LNCaP clone FGC (cell line): ENCODE measurements around the gene PDX1.

ENCODE experiments used
- DNase-seq: peaks from one replicate; pipeline ENCODE4 v3.0.0-alpha.2; 2011; ENCODE audit warnings: low read depth
- H3K4me3 ChIP-seq: 2 replicates; pipeline ENCODE4 v1.5.1; 2011; ENCODE audit warnings: mild to moderate bottlenecking, low read depth, low read length, control low read depth
- TF ChIP-seq, protein P1 (sequence below): IDR thresholded peaks from 2 replicates; pipeline ENCODE4 v1.5.1; 2012; ENCODE audit warnings: mild to moderate bottlenecking; ENCODE audit not compliant: control insufficient read depth, insufficient read depth; ENCODE audit errors: extremely low read depth

The PDX1 gene

DNA sequence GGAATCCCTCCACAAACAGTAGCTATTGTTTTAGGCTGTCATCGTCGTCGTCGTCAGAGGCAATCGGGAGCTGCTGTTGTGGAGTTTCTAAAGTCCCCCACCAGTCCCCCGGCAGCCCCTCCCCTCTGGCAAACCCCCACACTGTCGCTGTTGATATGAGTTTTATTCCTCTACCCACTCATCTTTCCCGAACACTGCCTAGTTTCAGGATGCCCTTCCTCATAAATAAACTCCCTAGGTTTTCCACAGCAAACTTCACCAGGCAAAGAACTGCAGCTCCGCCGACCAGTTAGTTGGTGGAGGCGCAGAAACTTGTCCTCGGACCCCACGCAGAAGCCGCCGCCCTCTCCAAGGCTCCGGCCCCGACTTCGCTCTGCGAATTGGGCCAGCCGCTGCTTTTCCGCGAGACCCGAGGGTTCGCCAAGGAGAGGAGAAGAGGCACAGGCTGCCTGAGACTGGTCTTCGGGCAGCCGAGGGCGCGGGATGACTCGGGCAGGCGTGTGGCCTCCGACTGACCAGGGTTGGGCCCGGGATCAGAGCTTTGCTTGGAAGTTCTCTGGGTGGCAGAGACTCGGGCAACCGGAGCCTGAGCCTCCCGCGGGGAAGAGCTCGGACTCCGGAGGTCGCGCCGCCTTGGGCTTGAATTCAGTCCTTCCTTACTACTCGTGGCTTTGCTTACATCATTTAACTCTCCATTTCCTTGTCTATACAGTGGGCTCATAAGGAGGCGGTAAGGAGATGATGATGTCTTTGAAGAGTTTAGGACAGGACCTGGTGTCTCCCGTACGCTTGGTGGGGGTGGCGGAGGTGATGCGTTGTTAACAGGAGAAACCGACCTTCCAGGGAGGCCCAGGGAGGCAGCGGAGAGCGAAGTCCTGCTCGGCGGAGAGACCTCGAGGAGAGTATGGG lies 7.9 kb downstream of the PDX1 start:
- TF ChIP-seq, protein P1, sequence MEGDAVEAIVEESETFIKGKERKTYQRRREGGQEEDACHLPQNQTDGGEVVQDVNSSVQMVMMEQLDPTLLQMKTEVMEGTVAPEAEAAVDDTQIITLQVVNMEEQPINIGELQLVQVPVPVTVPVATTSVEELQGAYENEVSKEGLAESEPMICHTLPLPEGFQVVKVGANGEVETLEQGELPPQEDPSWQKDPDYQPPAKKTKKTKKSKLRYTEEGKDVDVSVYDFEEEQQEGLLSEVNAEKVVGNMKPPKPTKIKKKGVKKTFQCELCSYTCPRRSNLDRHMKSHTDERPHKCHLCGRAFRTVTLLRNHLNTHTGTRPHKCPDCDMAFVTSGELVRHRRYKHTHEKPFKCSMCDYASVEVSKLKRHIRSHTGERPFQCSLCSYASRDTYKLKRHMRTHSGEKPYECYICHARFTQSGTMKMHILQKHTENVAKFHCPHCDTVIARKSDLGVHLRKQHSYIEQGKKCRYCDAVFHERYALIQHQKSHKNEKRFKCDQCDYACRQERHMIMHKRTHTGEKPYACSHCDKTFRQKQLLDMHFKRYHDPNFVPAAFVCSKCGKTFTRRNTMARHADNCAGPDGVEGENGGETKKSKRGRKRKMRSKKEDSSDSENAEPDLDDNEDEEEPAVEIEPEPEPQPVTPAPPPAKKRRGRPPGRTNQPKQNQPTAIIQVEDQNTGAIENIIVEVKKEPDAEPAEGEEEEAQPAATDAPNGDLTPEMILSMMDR, result no peak
- no peak overlapping the region for H3K4me3 ChIP-seq
- no peak for DNase-seq

DNA sequence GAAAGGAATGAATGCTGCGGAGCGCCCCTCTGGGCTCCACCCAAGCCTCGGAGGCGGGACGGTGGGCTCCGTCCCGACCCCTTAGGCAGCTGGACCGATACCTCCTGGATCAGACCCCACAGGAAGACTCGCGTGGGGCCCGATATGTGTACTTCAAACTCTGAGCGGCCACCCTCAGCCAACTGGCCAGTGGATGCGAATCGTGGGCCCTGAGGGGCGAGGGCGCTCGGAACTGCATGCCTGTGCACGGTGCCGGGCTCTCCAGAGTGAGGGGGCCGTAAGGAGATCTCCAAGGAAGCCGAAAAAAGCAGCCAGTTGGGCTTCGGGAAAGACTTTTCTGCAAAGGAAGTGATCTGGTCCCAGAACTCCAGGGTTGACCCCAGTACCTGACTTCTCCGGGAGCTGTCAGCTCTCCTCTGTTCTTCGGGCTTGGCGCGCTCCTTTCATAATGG lies 8.6 kb downstream of the PDX1 start:
- no peak for DNase-seq
- TF ChIP-seq, protein P1, result no peak

DNA sequence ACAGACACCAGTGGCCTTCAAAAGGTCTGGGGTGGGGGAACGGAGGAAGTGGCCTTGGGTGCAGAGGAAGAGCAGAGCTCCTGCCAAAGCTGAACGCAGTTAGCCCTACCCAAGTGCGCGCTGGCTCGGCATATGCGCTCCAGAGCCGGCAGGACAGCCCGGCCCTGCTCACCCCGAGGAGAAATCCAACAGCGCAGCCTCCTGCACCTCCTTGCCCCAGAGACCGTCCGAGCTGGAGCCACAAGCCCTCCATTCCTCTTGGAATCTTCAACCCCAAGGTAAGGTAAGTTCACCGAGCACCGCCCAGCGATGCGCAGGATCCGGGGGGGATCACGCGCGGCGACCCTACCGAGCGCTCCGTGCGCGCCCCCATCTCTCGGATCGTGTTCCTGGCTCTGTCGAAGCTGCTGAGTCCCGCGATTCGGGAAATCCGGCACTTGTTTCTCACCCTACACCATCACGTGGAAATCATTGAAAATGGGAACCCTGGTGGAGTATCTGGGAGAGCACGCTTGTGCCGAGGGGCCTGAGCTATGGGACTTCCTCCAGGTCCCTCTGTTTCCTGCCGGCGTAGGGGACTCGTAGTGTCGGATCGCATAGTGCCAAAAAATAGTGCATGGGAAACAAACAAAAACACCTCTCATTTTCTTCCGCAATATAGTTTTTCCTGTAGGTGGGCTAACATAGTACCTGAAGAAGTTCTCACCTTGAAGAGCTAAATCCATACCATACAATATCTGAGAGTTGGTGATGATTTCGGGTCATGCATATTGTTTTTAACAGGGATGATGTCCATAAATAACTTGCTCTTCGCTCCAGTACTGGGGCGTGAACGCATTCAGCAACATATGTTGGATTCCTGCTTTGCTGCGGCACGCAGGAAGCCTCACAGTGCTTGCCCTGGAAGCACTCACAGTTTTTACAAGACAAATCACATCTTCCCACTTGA lies 9.3 kb downstream of the PDX1 start:
- no peak overlapping the region for H3K4me3 ChIP-seq
- TF ChIP-seq, protein P1, result no peak
- no peak for DNase-seq

More for the DNA sequence above, 8.6 kb downstream of the PDX1 start:
- H3K4me3 ChIP-seq, result no peak overlapping the region

DNA sequence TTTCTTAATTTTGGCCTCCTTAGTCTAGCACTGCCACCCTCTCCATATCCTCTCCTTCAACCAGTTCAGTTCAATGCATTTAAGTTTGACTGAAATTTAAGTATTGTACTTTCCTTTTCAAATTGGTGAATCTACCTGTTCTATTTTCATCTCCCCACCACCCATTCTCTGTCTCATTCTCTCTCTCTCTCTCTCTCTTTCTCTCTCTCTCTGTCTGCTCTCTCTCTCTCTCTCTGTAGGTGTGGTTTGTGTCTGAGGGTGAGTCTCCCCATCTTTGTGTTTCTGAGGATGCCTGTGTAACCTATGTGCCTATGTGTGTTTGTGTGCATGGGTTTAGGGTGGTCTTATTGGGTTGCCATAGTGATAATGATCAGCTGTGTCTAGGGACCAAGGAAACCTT lies 10.1 kb downstream of the PDX1 start:
- no peak for DNase-seq
- no peak overlapping the region for H3K4me3 ChIP-seq
- TF ChIP-seq, protein P1, result no peak

DNA sequence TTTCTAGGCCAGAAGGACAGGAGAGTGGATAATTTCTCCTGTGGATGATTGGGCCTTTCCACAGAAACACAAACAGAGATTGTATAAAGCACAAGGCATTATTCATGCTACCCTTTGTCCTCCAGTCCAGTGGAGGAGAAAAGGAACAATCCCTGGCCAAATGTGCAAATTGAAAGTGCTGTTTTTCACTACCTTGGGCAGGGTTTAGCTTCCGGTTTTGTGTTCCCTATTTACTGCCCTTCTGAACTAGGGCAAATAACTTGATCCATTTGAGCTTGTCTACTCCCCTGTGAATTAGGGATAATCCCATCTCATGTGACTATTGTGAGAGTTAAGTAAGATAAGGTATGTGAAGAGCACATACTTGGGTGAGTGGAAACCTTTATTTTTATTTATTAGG lies 13.3 kb downstream of the PDX1 start:
- no peak overlapping the region for H3K4me3 ChIP-seq
- no peak for DNase-seq
- TF ChIP-seq, protein P1, result no peak

DNA sequence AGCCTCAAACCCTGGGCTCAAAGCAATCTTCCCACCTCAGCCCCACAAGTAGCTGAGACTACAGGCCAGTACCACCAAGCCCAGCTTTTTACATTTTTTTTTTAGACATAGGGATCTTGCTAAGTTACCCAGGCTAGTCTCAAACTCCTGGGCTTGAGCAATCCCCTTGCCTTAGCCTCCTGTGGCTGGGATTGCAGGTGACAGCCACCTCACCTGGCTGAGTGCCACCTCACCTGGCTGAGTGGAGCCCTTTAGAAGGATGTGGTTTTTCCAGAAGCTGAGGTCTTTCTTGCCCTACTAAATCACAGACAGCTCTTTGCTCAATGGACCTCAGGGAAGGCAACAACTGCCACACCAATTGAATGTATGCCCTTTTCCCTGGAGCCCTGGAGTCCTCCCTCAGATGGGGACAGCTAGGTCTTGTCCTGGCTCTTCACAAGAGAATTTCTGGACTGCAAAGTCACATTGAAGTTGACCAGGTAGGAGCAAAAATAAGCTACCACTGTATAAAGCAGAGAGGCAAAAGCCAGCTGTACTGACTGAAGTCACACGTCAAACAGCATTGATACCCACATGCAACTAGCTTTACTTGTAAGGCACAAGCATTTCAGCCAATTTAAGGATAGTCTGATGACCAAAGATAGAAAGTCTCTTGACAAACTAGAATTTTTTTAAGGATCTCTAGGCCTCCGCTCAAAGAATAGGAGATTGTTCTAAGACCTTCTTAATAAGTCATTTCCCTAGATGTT lies 14.0 kb downstream of the PDX1 start:
- no peak for DNase-seq
- TF ChIP-seq, protein P1, result no peak
- no peak overlapping the region for H3K4me3 ChIP-seq
